ENCODE data around the gene GLB1L3.

- no peak for TF ChIP-seq POLR2A (IDR thresholded peaks at IDR 0.05)
- TF ChIP-seq, protein P1, sequence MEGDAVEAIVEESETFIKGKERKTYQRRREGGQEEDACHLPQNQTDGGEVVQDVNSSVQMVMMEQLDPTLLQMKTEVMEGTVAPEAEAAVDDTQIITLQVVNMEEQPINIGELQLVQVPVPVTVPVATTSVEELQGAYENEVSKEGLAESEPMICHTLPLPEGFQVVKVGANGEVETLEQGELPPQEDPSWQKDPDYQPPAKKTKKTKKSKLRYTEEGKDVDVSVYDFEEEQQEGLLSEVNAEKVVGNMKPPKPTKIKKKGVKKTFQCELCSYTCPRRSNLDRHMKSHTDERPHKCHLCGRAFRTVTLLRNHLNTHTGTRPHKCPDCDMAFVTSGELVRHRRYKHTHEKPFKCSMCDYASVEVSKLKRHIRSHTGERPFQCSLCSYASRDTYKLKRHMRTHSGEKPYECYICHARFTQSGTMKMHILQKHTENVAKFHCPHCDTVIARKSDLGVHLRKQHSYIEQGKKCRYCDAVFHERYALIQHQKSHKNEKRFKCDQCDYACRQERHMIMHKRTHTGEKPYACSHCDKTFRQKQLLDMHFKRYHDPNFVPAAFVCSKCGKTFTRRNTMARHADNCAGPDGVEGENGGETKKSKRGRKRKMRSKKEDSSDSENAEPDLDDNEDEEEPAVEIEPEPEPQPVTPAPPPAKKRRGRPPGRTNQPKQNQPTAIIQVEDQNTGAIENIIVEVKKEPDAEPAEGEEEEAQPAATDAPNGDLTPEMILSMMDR (IDR thresholded peaks at IDR 0.05 in 8 of 11, conservative IDR thresholded peaks at IDR 0.05 in 3 of 11): no peak
These were observed 32.3 kb upstream of the GLB1L3 start for GRCh38 chr11:134243913-134244312.

Measured in spleen (tissue), 7 donors.